K562 (cell line): ENCODE data around the gene FAM120AOS.

ENCODE experiments used
- RAD51 ChIP-seq: fragments of 450-650 bp; IDR thresholded peaks from 2 replicates; pipeline ENCODE4 v1.7.1; 2016; ENCODE audit warnings: low read depth, mild to moderate bottlenecking, borderline replicate concordance
- TSC22D4 ChIP-seq: fragments of 450-650 bp; IDR thresholded peaks from 2 replicates; pipeline ENCODE4 v1.6.1; 2016; ENCODE audit warnings: missing genetic modification characterization, missing biosample characterization, control low read depth

- no peak for TF ChIP-seq RAD51
- TF ChIP-seq TSC22D4 (tag), result no peak
These were observed 38.3 kb upstream of the FAM120AOS start for GRCh38 chr9:93491593-93492232.
